Fibroblast of mammary gland (primary cell): Measurements from ENCODE around the gene ZNF346.

ENCODE experiments used
- DNase-seq: peaks from one replicate; pipeline ENCODE4 v3.0.0-alpha.2; 2010; ENCODE audit warnings: low read depth
- H3K4me3 ChIP-seq: 2 replicates; pipeline ENCODE4 v1.5.1; 2011; ENCODE audit warnings: low read depth, mild to moderate bottlenecking, low read length, moderate library complexity; ENCODE audit not compliant: control insufficient read depth
- CTCF ChIP-seq: conservative IDR thresholded peaks from 2 replicates; pipeline ENCODE4 v1.5.1; 2011; ENCODE audit warnings: low read depth, low read length, inconsistent platforms; ENCODE audit not compliant: control insufficient read depth, insufficient read depth

ZNF346 gene

DNA sequence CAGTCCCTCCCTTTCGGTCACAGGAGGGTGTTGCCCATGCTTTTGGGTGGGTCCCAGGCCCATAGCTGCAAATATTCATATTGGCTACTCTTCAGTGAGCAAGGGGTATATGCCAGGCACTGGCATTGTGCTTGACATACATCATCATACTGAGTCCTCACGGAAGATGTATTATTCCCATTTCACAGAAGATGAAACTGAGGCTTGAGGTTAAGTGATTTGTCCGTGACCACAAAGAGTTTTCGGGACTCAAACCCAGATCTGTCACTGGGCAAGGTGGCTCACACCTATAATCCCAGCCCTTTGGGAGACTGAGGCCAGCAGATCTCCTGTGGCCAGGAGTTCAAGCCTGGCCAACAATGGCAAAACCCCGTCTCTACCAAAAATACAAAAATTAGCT is 57.8 kb downstream of the ZNF346 start:
- no peak for TF ChIP-seq CTCF
- DNase-seq, result no peak
- no peak overlapping the region for H3K4me3 ChIP-seq

GRCh38 chr5:177081859-177082258 is 59.4 kb downstream of the ZNF346 start:
- TF ChIP-seq CTCF, result no peak
- H3K4me3 ChIP-seq, result no peak overlapping the region
- no peak for DNase-seq

GRCh38 chr5:177083357-177083756 is 60.9 kb downstream of the ZNF346 start:
- no peak for DNase-seq
- TF ChIP-seq CTCF, result no peak

DNA sequence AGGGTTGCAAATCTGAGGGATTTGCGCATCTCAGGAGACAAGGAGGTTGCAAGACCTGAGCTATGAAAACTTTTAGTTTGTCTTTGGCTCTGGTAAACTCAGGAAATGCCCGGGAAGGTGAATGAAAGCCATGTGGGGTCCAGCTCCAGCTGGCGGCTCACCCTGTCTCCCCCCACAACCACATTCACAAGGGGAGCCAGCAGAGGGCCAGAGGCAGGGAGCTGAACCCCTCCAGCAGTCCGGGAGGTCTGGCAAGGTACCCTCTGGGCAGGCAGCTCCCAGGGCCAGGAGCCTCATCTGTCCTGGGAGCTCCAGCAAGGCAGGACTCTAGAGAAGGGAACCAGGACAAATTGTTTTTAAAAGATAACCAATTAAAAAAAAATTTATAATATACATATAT is 61.7 kb downstream of the ZNF346 start:
- DNase-seq, result no peak
- no peak overlapping the region for H3K4me3 ChIP-seq
- no peak for TF ChIP-seq CTCF

More at GRCh38 chr5:177083357-177083756, 60.9 kb downstream of the ZNF346 start:
- H3K4me3 ChIP-seq, result no peak overlapping the region

DNA sequence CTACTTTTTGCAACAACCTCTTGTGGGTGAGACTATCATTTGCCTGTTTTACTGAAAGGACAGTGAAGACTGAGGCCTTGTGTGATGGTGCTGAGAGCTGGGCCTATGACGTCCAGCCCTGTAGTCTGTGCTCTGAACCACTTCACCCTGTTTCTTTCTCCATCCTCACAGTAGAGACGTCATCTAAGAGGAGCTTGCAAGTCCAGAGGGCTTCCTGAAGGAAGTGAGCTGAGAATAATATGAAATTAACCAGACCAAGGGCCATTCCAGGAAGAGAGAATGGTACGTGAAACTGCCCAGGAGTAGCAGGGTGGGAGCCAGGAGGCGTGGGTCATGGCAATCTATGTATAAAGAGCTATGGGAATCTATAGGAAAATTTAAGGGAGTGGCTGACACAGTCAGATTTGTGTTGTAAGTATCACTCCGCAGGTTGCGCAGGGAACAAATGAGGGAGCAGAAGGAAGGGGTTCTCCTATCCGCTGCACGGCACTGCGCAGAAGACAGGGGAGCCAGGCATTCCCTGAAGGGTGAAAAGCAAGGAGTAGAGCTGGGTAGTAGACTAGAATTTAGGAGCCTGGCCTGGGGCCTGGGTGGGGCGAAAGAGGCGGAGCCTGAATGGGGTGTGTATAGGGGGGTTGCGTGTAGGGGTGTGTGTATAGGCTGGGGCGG is 63.6 kb downstream of the ZNF346 start:
- DNase-seq, result peak; percentile 18
- no peak overlapping the region for H3K4me3 ChIP-seq
- no peak for TF ChIP-seq CTCF

DNA sequence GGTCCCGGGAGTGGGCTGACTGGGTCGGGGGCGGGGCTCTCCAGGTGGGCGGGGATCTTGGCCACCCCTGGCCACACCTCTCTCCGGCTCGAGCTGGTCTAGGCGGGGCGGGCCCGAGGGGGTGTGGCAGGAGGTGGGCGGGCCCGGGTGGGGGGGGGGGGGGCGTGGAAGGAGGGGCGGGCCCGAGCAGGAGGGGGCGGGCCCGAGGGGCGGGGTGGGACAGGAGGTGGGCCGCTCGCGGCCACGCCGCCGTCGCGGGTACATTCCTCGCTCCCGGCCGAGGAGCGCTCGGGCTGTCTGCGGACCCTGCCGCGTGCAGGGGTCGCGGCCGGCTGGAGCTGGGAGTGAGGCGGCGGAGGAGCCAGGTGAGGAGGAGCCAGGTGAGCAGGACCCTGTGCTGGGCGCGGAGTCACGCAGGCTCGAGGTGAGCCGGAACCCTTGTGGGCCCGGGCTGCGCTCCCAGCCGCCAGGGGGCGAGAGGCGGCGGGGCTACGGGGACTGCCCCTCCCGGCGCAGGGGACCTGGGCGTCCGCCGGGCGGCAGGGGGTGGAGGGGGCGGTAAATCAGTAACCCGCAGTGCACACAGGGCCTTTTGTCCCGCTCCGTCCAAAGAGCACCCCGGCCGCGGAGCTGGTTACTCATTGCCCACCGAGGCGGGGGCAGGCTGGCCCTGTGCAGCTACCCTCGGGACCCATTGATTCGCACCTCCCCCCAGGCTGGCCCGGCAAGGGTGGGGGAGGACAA is 64.3 kb downstream of the ZNF346 start, which contains the start of gene FGFR4:
Gene FGFR4 (plus strand): TSS at position 262 of the 744 bp plus-strand sequence. CDS start 2,688 bp downstream, outside the sequence.
- peak; percentile 47 for DNase-seq
- H3K4me3 ChIP-seq, result no peak within 1 kb of the TSS
- no peak for TF ChIP-seq CTCF
